ENCODE measurements around the gene ZNF543.

DNA sequence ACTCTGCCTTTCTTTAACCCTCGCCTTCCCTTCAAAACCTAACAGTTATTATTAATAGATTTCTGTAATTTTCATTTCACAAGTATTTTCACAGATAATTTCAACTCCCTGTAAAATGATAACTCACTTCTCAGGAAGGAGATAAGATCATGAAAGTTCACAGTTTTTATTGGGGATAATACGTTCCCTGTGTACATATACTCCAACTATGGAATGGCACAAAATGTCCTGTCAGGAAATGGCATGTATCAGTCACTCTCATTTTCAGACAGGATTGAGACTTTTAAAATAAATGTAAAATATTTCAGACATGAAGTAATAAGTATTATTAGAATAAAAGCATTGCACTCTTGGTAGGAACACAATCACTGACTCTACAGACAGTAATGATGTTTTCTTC, 42.1 kb downstream of the ZNF543 start:
- TF ChIP-seq NFIC (IDR thresholded peaks at IDR 0.05), result no peak
- no peak for TF ChIP-seq NFRKB (IDR thresholded peaks at IDR 0.05; ENCODE audit: low read depth)
- TF ChIP-seq, protein P1, sequence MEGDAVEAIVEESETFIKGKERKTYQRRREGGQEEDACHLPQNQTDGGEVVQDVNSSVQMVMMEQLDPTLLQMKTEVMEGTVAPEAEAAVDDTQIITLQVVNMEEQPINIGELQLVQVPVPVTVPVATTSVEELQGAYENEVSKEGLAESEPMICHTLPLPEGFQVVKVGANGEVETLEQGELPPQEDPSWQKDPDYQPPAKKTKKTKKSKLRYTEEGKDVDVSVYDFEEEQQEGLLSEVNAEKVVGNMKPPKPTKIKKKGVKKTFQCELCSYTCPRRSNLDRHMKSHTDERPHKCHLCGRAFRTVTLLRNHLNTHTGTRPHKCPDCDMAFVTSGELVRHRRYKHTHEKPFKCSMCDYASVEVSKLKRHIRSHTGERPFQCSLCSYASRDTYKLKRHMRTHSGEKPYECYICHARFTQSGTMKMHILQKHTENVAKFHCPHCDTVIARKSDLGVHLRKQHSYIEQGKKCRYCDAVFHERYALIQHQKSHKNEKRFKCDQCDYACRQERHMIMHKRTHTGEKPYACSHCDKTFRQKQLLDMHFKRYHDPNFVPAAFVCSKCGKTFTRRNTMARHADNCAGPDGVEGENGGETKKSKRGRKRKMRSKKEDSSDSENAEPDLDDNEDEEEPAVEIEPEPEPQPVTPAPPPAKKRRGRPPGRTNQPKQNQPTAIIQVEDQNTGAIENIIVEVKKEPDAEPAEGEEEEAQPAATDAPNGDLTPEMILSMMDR (IDR thresholded peaks at IDR 0.05 in 2 of 3, conservative IDR thresholded peaks at IDR 0.05 in 1 of 3; ENCODE audit: insufficient read depth in 2 of 3, low read depth in 1 of 3, low read length in 3 of 3), result no peak
- TF ChIP-seq POLR2A (conservative IDR thresholded peaks at IDR 0.05), result no peak
- TF ChIP-seq ZNF76 (CRISPR knock-in tag; IDR thresholded peaks at IDR 0.05; ENCODE audit: borderline replicate concordance), result no peak
- TF ChIP-seq ZKSCAN3 (CRISPR knock-in tag; IDR thresholded peaks at IDR 0.05), result no peak
- TF ChIP-seq SRSF7 (optimal IDR thresholded peaks at IDR 0.05; ENCODE audit: low read depth, low read length), result no peak
- TF ChIP-seq EP300 (IDR thresholded peaks at IDR 0.05; ENCODE audit: low read length), result no peak
- no peak for TF ChIP-seq ZNF551 (CRISPR knock-in tag; IDR thresholded peaks at IDR 0.05)
- TF ChIP-seq SP1 (CRISPR knock-in tag; IDR thresholded peaks at IDR 0.05), result no peak
- TF ChIP-seq IRF2 (CRISPR knock-in tag; IDR thresholded peaks at IDR 0.05), result no peak
